NCI-H2227 (cell line): Measurements from ENCODE around the gene TBC1D14.

ENCODE experiments used
- DNase-seq: peaks from one replicate; lab custom pipeline; 2025; ENCODE audit not compliant: unreplicated experiment; lab: John Stamatoyannopoulos, UW

The TBC1D14 gene, protein sequence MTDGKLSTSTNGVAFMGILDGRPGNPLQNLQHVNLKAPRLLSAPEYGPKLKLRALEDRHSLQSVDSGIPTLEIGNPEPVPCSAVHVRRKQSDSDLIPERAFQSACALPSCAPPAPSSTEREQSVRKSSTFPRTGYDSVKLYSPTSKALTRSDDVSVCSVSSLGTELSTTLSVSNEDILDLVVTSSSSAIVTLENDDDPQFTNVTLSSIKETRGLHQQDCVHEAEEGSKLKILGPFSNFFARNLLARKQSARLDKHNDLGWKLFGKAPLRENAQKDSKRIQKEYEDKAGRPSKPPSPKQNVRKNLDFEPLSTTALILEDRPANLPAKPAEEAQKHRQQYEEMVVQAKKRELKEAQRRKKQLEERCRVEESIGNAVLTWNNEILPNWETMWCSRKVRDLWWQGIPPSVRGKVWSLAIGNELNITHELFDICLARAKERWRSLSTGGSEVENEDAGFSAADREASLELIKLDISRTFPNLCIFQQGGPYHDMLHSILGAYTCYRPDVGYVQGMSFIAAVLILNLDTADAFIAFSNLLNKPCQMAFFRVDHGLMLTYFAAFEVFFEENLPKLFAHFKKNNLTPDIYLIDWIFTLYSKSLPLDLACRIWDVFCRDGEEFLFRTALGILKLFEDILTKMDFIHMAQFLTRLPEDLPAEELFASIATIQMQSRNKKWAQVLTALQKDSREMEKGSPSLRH

DNA sequence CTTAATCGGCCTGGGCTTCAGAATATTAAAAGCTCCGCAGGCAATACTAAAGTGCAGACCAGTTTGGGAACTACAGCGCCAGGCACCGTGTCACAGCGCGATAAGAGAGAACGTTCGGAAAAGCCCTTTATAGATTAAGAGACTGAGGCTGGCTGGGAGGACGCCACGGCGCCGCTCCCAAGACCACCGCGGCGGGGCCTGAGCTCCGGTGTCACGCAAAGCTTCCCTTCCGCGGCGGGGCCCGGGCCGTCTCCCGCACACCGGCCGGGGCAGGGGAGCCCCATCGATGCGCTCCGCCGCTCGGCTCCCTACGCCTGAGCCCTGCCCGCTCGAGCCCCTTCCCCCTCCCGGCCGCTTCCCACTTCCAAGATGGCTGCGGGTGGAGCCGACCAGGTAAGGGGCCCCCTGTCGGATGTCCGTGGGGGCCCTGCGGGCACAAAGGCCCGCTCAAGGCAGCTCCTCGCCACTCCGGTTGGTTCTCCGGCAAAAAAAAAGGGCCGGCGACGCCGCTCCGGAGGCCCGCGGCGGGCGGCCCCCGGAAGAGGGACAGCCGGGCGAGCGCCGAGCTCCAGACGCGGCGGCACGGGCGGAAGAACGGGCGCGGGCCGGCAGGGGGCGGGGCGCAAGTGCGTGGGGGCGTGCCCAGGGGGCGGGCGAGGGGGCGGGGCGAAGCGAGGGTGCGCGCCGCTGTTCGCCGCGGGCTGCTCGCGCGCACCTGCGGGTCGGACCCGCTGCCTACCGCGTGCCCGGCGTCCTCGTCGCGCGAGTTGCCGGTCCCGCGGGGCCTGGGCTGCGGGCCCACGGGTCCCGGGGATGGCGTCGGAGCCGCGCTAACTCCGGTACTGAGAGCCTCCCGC, at the start of gene TBC1D14:
Gene TBC1D14 (plus strand): TSS at position 714 of the 857 bp plus-strand sequence. CDS start 13,564 bp downstream, outside the sequence.
- peak; percentile 85 for DNase-seq

DNA sequence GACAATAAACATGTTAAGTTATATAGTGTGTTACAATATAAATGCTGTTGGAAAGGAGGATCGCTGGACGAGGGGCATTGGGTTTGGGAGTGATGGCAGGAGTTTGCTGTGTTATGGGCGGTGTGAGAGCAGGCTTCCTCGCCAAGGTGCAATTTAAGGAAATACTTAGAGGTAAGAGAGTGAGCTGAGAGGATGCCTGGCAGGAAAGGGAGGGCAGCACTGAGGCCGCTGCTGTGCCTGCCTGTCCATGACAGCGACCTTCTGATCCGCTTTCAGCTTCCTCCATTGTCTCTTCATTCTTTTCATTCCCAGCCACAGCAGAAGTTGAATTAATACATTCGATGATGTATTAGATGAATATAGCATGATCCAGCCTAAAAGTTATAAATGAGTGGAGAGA, 41.2 kb upstream of the TBC1D14 start:
- no peak for DNase-seq

DNA sequence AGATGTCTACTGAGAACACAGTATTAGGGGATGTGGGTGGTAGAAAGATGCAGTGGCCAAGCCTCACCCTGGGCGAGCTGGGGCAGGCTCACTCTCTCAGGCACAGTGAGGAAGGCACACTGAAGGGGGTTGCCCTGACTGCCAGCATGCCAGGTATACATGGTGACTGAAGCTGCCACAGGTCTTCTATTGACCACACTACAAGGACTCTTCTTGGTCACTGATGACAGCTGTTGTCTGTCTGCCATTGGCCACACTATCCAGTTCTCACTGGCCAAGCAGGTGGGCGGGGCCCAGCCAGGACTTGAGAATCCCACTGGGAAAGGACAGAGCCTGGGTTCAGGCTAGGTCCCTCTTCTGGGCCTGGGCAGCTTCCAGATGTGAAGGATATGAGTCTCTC, 39.7 kb upstream of the TBC1D14 start:
- DNase-seq = no peak

DNA sequence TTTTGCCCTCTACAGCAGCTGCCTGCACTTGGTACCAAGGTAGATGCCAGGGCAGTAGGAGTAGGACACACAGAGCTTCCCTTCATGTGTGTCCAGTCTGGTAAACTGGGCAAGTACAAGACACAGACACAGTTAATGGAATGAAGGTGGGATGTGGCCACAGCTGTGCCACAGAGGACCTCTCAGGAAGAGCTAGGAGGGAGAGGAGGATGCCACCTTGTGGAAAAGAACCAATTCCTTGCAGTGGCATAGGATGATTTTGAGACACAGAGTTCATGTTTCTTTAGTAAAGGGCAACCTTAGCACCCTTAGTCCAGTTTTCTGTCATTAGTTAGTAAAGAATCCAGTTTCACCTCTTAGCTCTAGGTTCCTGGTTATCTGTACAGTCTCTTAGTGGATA, 36.3 kb upstream of the TBC1D14 start:
- no peak for DNase-seq

DNA sequence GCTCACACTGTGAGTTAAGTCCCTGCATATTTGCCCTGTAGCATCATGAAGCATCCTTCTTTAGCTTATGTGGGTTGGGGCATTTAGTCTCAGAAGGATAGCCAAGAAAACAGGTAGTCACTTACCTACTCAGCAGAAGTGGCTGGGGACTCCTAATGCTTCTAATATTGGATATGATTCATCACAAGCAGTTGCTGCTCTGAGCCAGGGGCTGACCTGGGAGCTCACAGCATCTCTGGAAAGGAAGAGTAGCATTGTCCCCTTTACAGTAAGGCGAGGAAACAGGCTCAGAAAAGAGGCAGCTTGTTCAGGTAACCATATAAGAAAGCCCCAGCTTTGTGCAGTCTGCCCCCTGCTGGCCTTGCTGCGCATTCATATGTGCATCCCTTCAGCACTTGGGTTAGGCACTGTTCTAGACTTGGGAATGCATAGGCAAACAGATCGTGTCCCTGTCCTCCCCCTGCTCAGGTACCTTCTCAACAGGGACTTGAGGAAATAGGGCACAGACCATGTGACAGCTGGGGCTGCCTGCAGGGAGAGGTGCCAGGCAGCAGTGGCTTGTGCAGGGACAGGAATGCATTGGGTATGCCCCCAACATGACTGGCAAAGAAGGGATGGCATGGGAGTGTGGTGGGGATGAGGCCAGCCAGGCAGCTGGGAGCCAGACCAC, 35.7 kb upstream of the TBC1D14 start:
- peak; percentile 42 for DNase-seq

DNA sequence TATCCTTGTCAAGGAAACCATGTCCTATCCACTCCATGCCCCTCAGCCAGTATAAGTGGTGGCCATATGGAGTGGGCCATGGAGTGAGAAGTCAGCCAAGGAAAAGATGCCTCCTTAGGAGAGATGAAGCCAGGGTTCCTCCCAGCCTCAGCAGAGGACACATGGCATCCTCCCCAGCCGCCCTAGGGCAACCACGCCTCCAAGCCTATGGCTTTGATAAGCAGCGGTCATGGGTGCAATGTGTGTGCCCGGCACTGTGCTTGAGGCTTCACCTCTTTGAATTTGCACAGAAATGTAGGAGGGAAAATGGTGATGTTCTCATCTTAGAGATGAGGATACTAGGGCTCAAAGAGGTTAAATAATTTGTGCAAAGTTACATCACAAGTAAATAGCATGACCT, 34.6 kb upstream of the TBC1D14 start:
- DNase-seq = no peak

DNA sequence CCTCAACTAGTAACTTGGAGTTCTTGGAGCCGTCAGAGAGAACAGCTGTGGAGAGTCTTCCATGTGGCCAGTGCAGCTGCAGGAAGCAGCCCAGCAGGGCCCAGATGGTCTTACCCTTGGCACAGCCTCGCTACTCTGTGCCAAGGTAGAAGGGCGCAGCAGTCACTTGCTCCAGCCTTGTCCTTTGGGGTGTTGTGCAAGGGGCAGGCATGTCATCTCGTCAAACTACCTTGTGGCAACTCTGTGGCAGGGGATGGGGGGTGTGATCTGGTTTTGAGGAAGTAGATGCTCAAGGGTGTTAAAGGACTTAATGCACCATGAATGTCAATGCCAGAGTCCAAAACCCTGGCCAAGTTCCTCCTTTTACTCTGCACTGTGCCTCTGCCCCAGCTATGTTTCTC, 34.2 kb upstream of the TBC1D14 start:
- DNase-seq = no peak

DNA sequence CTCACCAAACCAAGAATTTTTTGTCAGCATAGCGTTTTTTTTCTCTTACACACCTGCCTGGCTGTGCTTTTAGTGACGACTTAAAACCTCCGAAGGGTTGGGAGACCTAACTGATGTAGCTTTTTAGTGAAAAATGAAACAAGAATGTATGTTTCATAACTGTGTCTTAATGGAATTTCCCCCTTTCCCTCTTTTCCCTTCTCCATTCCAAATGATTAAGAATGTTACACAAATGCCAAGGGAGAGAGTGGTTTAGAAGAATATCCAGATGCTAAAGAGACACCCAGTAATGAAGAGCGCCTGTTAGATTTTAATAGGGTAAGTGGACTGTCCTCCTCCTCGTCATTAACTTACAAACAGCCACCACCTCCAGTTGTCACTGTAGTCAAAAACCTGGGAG, 33.2 kb upstream of the TBC1D14 start:
- DNase-seq = no peak

DNA sequence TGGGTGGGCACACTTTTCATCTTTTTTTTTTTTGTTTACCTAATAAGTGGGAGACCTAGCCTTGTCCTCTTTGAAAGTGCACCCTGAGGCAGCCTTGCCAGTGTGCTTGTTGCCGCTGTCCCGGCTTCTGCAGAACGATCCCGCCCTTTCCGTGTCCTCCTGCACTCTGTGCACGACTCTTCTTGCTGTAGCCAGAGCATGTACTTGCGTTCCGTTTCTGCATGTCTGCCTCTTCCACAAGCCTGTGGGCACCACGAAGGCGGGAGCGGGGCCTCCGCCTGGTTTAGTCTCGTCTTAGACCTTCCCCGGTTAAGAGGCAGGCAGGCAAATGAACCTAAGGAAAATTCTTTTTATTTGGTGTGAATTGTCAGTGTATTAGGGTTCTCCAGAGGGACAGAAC, 32.6 kb upstream of the TBC1D14 start:
- no peak for DNase-seq

DNA sequence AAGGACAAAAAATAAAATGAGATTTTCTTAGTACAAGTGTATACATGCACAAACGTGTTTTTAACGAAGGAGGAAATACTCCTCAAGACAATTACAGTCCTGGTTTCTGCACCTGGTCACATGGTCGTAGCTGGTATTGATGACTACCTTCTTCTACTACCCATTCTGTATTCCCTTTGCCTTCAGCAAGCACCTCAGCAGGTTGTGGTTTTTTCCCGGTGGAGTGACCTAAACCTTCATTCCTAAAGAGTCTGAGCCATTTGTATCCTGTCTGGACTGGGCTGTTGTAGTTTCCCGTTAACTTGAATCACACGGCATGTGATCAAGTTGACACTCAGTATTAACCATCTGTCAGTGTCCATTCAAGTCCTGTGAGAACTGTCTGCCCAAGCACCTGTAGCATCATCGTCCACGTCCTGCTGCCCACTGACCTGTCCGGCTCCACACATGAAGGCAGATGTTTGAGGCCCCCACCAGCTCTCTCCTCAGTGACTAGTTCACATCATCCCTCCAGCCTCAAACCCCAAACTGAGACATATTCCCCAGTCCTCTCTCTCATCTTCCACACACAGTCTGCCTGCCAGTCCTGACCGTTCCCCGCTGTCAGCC, 31.1 kb upstream of the TBC1D14 start:
- DNase-seq = no peak

DNA sequence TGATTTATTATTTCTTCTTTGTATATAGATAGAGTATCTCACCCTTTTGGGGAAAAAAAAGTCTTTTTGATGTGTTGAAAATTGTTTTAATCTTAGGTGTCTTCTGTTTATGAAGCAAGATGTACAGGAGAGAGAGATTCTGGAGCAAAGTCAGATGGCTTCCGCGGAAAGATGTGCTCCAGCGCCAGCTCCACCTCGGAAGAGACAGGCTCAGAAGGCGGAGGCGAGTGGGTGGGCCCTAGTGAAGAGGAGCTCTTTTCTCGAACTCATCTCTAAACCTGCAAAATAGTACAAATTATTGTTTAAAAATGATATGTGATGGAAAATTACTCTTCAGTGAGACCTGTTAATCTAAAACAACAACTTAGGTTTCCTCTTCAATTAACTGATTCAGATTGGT, 28.9 kb upstream of the TBC1D14 start:
- no peak for DNase-seq

DNA sequence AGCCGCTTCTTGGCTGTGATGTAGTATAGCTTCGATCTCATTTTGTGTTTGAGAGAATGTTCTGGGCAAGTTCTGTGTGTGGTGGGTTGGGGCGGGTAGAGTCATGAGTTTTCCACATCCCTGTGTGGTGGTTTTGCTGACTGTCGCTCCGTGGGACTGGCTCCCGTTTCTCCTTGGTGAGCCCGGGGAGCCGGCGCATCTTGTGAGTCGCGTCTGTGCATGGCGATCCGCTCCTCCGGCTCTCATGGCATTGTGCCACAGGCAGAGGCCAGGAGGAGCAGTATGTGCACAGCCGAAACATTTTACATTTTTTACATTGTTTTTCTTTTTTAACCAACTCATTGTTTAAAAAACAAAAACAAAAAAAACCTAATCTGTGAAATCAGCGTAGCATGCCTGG, 27.7 kb upstream of the TBC1D14 start:
- no peak for DNase-seq

DNA sequence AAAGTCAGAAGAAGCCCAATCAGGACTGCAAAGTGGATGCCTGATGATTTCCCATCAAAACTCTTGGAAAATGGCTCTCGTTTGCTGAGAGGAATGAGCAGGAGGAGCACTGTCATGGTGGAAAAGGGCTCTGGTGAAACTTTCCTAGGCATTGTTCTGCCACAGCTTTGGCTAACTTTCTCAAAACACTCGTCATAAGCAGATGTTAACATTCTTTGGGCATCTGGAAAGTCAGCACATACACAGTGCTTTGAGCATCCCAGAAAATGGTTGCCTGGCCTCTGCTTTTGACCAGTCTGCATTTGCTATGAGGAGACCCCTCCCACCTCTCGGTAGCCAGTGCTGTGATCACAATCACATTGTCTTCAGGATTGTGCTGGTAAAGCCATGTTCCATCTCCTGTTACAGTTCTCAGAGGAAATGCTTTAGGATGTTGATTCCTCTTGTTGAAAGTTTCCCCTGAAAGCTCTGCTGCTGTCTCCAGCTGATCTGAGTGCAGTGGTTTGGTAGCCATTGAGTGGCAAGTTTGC, 25.2 kb upstream of the TBC1D14 start:
- no peak for DNase-seq

DNA sequence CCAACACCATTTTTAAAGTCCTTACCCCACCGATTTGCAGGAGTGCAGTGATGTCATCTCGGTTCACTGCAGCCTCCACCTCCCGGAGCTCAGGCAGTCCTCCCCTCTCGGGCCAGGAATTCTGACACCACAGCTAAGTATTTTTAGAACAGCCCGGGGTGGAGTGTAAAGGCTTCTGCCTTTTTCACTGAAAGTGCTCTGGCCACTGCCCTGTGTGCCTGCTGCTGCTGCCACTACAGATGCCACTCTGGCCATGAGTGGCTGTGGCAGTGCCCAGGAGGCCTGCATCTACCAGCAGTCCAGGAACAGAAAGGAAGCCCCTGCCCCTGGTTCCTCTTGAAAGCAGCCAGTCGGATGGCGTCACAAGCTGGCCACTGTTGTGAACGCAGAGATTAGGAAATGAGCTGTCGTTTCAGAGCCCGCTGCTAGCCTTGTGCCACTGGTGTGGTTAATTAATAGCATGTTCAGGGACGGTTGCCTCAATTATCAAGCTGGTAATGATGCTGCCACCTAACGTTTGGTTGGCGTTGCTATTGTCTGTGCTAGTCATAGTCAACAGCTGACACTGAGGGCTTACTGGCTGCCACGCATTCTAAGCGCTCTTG, 23.6 kb upstream of the TBC1D14 start:
- peak; percentile 24 for DNase-seq

DNA sequence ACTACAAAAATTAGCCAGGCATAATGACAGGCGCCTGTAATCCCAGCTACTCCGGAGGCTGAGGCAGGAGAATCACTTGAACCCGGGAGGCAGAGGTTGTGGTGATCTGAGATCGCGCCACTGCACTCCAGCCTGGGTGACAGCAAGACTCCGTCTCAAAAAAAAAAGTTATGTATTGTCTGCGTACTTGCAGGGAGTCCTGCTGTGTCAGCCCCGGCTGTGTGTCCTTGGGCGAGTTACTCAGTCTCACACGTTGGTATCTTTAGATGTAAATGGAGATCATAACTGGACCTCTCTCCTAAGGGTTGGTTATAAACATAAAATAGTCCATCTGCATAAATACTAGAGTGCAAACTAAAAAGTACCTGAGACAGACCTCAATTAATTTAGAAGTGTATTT, 22.7 kb upstream of the TBC1D14 start:
- no peak for DNase-seq

DNA sequence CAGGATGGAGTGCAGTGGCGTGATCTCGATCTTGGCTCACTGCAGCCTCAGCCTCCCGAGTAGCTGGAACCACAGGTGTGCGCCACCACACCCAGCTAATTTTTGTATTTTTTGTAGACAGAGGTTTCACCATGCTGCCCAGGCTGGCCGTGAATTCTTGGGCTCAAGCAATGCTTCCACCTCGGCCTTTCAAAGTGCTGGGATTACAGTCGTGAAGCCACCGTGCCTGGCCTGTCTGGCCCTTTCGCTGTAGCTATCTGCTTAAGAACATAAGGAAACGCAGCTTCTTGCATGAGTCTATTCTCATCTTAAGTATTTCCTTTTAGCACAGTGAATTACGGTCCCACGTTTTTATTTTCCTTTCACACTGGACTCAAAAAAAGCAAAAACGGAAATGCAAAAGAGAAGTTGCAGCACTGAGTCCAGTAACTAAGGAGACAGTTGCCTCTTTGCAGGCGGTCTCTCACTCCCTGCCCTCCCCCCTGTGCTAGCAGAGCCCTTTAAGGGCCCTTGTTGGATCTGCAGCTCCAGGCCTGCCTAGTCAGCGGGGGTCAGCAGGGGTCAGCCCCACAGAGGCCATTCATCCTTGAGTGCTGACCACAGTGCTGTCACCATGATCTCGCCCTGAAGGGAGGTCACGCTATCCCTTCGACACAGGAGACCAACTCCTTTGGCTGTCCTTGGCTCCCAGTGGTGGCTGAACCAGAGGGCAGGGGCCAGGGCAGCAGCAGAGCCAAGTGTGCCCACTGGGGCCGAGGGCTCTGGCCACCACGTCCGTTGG, 21.8 kb upstream of the TBC1D14 start:
- DNase-seq = no peak

DNA sequence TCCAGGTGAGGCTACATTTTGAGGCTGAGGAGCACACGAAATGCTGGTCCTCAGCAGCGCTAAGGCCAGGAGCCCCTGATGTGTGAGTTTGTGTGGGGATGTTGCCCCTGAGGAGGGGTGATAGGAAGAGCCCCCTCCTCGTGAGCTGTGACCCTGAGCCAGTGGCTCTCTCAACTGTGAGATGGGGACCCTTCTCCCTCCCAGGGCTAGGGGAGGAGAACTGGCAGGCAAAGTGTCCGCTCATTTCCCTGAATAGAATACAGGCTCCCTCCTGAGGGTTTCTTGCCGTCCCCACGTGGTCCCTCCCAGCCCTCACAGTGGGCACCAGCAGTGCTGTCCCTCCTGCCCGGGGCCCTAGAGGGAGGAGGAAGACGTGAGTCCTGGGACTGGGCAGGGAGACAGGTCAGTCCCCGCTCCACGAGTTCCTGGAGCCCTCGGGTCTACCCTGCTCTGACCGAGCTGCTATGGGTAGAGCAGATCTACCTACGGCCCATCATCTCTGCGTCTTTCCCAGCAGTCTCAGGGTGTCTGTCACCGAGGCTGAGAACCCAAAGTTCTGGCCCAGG, 21.0 kb upstream of the TBC1D14 start:
- no peak for DNase-seq

DNA sequence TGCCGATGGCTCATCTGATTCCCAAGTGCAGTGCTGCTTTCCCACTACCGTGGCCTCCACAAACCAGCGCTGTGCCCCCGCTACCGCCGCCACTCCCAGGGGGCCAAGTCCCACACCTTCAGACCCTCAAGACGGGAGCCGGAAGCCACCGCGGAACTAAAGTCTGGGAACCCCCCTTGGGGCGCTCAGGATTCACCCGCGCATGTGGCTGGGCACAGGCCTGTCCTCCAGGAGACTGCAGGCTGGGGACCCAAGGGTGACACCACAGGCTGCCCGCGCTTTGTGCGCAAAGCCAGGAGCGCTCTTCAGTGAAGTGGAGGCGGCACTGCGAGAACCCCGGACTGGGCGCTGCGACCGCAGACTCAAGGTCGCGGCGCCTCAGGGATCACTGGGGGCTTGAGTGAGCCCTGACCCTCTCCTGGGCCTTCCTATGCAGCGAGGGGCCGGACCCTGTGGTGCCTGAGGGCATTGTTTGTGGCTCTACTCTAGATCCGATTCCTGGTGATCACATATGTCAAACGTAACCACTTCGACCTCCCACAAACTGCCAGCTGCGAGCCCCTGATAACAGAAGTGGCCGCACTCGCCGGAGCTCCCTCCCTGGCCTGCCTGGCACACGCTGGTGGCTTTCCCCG, 20.4 kb upstream of the TBC1D14 start:
- no peak for DNase-seq
